ENCODE measurements around the gene PRODH2.

The PRODH2 gene

GRCh38 chr19:35856546-35857149 is 44.0 kb upstream of the PRODH2 start, which contains the start of gene KIRREL2:
Gene KIRREL2, plus strand, starts transcription at chr19:35856911. Its CDS starts 209 bp downstream, at chr19:35857120.
- TF ChIP-seq ZFX (IDR thresholded peaks at IDR 0.05) (no peak), CTCF (conservative IDR thresholded peaks at IDR 0.05) (no peak)
- no peak within 1 kb of the TSS for H3K27ac ChIP-seq

GRCh38 chr19:35853038-35853756 is 40.6 kb upstream of the PRODH2 start:
- no peak overlapping the region for H3K27ac ChIP-seq
- no peak for TF ChIP-seq ZFX (IDR thresholded peaks at IDR 0.05)
- no peak for TF ChIP-seq CTCF (conservative IDR thresholded peaks at IDR 0.05)

GRCh38 chr19:35852029-35852780 is 39.6 kb upstream of the PRODH2 start, which contains the start of gene NPHS1:
Gene NPHS1, minus strand, starts transcription at chr19:35852504. Its CDS starts 667 bp downstream, at chr19:35851837.
- no peak for TF ChIP-seq ZFX (IDR thresholded peaks at IDR 0.05)
- no peak for TF ChIP-seq CTCF (conservative IDR thresholded peaks at IDR 0.05)

GRCh38 chr19:35851213-35852028 is 38.8 kb upstream of the PRODH2 start:
- H3K27ac ChIP-seq, result no peak overlapping the region
- TF ChIP-seq ZFX (IDR thresholded peaks at IDR 0.05), result no peak
- TF ChIP-seq CTCF (conservative IDR thresholded peaks at IDR 0.05), result no peak

More at GRCh38 chr19:35852029-35852780, 39.6 kb upstream of the PRODH2 start, which contains the start of gene NPHS1:
- no peak within 1 kb of the TSS for H3K27ac ChIP-seq

- TF ChIP-seq CTCF (conservative IDR thresholded peaks at IDR 0.05) (no peak), ZFX (IDR thresholded peaks at IDR 0.05) (no peak)
- no peak overlapping the region for H3K27ac ChIP-seq
Measured at GRCh38 chr19:35848919-35849505, 36.4 kb upstream of the PRODH2 start.

GRCh38 chr19:35848486-35848885 is 35.8 kb upstream of the PRODH2 start:
- TF ChIP-seq CTCF (conservative IDR thresholded peaks at IDR 0.05), result no peak
- no peak for TF ChIP-seq ZFX (IDR thresholded peaks at IDR 0.05)
- no peak overlapping the region for H3K27ac ChIP-seq

Data from C4-2B (cell line).